Stimulated activated CD4-positive, alpha-beta T cell treated with anti-CD3 and anti-CD28 coated beads, Interleukin-4, amount 100 ng/mL, for 48 hours (primary cell): ENCODE results near the gene TOPBP1.
"Not testable (repeated sequence)": the region's sequence is repeated elsewhere in the genome, so short reads cannot be mapped to it uniquely, and the experiment has no call there.

ENCODE experiments used
- DNase-seq, 2 donors: peaks; one replicate each; pipeline ENCODE4 v3.0.0-alpha.2; 2020; ENCODE audit warnings: low read depth in 2 of 2

TOPBP1 gene

GRCh38 chr3:133661454-133662277, at the start of gene TOPBP1:
TSS of gene TOPBP1 (minus strand) at chr3:133661941. CDS start at chr3:133661127, 814 bp downstream.
- peak; percentile 79 to 87 for DNase-seq

GRCh38 chr3:133711013-133711412, 49.3 kb upstream of the TOPBP1 start:
- no peak for DNase-seq

- no peak for DNase-seq
Measured at GRCh38 chr3:133709139-133709750, 47.5 kb upstream of the TOPBP1 start.

GRCh38 chr3:133706033-133706432, 44.3 kb upstream of the TOPBP1 start:
- no peak for DNase-seq

GRCh38 chr3:133703915-133704314, 42.2 kb upstream of the TOPBP1 start:
- DNase-seq = no peak

GRCh38 chr3:133701435-133702358, 40.0 kb upstream of the TOPBP1 start:
- no peak for DNase-seq

GRCh38 chr3:133700351-133700750, 38.6 kb upstream of the TOPBP1 start:
- DNase-seq = no peak

GRCh38 chr3:133699903-133700302, 38.2 kb upstream of the TOPBP1 start:
- no peak for DNase-seq

GRCh38 chr3:133699467-133699866, 37.7 kb upstream of the TOPBP1 start:
- no peak for DNase-seq

- no peak for DNase-seq
Measured at GRCh38 chr3:133697960-133698359, 36.2 kb upstream of the TOPBP1 start.

- no peak for DNase-seq
Measured at GRCh38 chr3:133695560-133696171, 33.9 kb upstream of the TOPBP1 start.

GRCh38 chr3:133694288-133695268, 32.8 kb upstream of the TOPBP1 start:
- no peak for DNase-seq

- no peak for DNase-seq
Measured at GRCh38 chr3:133693821-133694220, 32.1 kb upstream of the TOPBP1 start.

- no peak for DNase-seq
Measured at GRCh38 chr3:133692759-133693158, 31.0 kb upstream of the TOPBP1 start.

GRCh38 chr3:133691273-133692107, 29.7 kb upstream of the TOPBP1 start:
- no peak for DNase-seq

GRCh38 chr3:133677993-133678392, 16.3 kb upstream of the TOPBP1 start:
- not testable (repeated sequence) for DNase-seq

GRCh38 chr3:133676336-133677118, 14.8 kb upstream of the TOPBP1 start:
- DNase-seq = no peak

GRCh38 chr3:133675631-133676335, 14.0 kb upstream of the TOPBP1 start:
- no peak for DNase-seq
